RWPE2 (cell line): ENCODE data around the gene CTRB1.

Source experiments
- ATAC-seq: fragments of 200-7000 bp; cut with Tn5 transposase; 3 replicates; pipeline ENCODE4 v1.9.1; 2021; ENCODE audit warnings: low read depth
- DNase-seq: peaks from one replicate; pipeline ENCODE4 v3.0.0-alpha.2; 2020; ENCODE audit warnings: low spot score
- H3K27ac ChIP-seq: fragments of 450-650 bp; 2 replicates; pipeline ENCODE4 v1.5.1; 2017; ENCODE audit warnings: mild to moderate bottlenecking; ENCODE audit not compliant: poor library complexity, severe bottlenecking
- H3K27me3 ChIP-seq: fragments of 250-450 bp; sonication (Bioruptor Pico); 2 replicates; pipeline ENCODE4 v1.5.1; 2021; ENCODE audit warnings: mild to moderate bottlenecking, moderate library complexity; ENCODE audit not compliant: insufficient read depth, poor library complexity, severe bottlenecking
- H3K36me3 ChIP-seq: fragments of 250-450 bp; sonication (Bioruptor Pico); 2 replicates; pipeline ENCODE4 v1.5.1; 2020; ENCODE audit warnings: low read depth, mild to moderate bottlenecking, moderate library complexity
- H3K4me1 ChIP-seq: fragments of 250-450 bp; sonication (Bioruptor Pico); 2 replicates; pipeline ENCODE4 v1.5.1; 2021; ENCODE audit warnings: mild to moderate bottlenecking, moderate library complexity; ENCODE audit not compliant: insufficient read depth, poor library complexity, severe bottlenecking
- H3K4me3 ChIP-seq: fragments of 250-450 bp; sonication (Bioruptor Pico); 2 replicates; pipeline ENCODE4 v1.5.1; 2021; ENCODE audit warnings: mild to moderate bottlenecking, moderate library complexity; ENCODE audit not compliant: severe bottlenecking
- H3K9me3 ChIP-seq: fragments of 250-450 bp; sonication (Bioruptor Pico); 2 replicates; pipeline ENCODE4 v1.5.1; 2021; ENCODE audit warnings: mild to moderate bottlenecking, moderate library complexity; ENCODE audit not compliant: severe bottlenecking
- TF ChIP-seq, protein P1 (sequence below): fragments of 450-650 bp; IDR thresholded peaks from one replicate; pipeline ENCODE4 v1.5.1; 2017; ENCODE audit warnings: mild to moderate bottlenecking, moderate library complexity; ENCODE audit not compliant: poor library complexity, severe bottlenecking

CTRB1 gene

DNA sequence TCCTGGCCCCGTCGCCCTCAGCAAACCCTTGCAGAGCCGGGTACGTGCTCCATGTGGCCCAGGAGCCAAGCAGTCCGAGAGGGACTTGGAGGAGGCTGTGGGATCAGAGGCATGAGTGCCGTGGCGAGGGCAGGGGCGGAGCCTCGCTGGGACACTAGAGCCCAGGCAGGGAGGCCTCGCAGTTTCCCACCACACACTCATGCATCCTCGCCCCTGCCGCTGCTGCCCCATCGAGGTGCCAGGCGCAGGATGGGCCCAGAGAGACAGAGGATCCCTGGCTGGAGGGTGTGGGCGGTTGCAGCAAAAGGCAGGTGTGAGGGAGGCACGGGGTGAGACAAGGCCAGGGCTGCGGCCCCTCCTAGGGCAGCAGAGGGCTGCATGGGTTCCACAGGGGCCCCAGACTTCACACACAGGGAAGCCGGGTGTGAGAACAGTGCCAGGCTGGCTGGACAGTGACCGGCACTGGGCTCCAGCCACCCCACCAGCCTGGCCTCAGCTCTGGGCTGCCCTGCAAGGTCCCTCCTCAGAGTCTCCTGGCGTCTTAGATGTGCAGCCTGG, 25.0 kb downstream of the CTRB1 start:
- Histone ChIP-seq H3K27ac (peak overlapping the region; percentile 94), H3K27me3 (no peaks in the 10 kb centered on the region), H3K4me3 (no peak overlapping the region), H3K4me1 (peaks cover 37% of the 10 kb centered on the region), H3K36me3 (peaks cover 38% of the 10 kb centered on the region), H3K9me3 (no peaks in the 10 kb centered on the region)
- TF ChIP-seq, protein P1, sequence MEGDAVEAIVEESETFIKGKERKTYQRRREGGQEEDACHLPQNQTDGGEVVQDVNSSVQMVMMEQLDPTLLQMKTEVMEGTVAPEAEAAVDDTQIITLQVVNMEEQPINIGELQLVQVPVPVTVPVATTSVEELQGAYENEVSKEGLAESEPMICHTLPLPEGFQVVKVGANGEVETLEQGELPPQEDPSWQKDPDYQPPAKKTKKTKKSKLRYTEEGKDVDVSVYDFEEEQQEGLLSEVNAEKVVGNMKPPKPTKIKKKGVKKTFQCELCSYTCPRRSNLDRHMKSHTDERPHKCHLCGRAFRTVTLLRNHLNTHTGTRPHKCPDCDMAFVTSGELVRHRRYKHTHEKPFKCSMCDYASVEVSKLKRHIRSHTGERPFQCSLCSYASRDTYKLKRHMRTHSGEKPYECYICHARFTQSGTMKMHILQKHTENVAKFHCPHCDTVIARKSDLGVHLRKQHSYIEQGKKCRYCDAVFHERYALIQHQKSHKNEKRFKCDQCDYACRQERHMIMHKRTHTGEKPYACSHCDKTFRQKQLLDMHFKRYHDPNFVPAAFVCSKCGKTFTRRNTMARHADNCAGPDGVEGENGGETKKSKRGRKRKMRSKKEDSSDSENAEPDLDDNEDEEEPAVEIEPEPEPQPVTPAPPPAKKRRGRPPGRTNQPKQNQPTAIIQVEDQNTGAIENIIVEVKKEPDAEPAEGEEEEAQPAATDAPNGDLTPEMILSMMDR: no peak
- no peak for DNase-seq
- no peak for ATAC-seq

DNA sequence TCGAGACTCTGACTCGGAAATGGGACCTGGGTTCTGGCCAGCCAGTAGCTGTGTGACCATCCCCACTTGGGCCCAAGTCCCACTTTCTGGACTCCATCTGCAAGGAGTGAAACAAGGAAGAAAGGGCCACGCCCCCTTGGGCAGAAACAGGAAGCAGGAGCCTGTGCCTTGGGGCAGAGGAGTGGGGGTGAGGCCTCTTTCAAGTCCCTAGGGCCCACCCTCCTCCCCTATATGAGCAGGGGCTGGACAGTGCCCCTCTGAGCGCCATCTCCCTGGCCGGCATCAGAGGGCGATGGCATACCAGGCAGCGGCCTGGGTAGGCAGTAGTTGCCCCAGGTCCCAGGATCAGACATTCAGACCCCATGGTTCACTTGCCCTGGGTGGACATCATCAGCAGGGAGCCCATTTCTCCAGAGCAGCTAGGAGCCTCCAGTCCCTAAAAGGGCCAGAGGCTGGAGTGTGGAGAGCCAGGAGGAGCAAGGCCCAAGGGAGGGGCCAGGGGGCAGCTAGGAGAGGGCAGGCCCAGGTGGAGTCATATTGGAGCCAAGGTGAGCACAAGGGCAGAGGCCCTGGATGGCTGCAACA, 25.5 kb downstream of the CTRB1 start:
- peaks cover 37% of the 10 kb centered on the region for H3K4me1 ChIP-seq
- no peaks in the 10 kb centered on the region for H3K9me3 ChIP-seq
- TF ChIP-seq, protein P1: no peak
- no peak for DNase-seq
- no peaks in the 10 kb centered on the region for H3K27me3 ChIP-seq
- no peak for ATAC-seq
- H3K36me3 ChIP-seq: peaks cover 33% of the 10 kb centered on the region
- H3K27ac ChIP-seq: peak overlapping the region; percentile 94
- no peak overlapping the region for H3K4me3 ChIP-seq

DNA sequence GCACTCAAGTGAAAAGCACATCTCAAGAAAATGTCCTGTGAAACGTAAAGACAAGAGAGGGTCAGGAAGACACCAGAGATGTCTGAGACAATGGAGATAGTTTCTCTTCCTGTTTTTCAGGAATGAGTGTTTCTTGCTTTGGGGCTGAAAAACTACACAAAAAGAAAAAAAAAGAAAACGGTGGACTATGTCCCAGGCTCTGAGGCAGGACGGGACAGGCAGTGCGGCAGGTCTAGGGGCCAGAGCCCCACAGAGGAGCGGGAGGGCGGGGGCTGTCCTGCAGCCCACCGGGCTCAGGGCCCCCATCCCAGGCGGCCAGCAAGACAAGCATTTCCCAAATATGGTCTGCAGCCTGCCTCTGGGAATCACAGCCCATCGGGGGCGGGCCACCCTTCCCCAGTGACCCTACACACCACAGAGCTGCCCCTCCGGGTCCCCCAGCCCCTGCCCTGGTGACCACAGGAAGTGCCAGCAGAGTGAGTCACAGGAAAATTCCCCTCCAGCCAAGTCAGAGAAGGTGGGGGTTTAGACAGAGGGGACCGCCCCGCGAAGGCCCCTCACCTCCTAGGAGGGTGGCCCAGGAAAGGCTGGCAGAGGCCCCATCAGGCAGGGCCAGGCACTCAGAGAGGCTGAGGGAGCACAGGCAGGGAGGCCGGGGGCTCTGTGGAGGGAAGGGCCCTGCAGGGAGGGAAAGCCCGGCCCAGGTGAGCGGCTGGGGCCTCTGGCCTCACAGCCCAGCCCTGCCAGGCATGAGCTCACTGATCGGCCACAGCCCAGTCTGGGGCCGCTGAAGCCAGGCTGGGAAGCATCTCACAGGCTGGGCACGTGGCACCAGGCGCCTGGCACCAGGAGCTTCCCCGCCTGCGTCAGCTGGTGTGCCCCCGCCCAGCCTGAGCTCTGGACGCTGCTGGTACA, 26.3 kb downstream of the CTRB1 start:
- peak; percentile 83 for ATAC-seq

DNA sequence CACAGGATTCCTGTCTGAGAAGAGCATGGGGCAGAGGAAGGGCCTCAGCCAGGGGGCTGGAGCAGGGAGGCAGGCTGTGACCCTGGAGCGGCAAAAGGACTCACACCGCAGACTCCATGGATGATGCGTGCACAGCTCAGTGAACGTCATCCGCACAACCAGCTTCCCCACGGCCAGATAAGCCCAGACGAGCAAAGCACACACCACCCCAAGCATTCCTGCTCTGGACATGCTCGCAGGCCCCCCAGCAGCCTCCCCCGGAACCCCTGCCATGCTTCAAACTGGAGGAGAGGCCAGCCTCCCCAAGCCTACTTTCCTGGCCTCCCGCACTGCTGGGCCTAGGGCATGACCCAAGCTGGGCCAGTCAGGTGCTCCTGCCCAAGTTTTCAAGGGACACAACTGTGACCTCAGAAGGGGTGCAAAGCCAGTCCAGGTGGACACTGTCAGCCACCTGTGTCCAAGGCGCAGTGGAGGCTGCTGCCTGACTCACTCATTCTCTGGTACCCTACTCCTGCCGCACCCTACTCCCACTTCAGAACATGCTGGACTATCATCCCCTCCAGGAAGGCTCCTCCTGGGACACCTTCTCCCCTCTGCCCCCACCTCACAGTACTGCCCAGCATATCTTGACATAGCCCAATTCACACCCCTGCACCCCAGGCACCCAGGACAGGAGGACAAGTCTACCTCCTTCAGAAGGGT, 27.9 kb downstream of the CTRB1 start:
- DNase-seq (no peak), ATAC-seq (no peak)
- Histone ChIP-seq H3K27ac (peak overlapping the region; percentile 94), H3K27me3 (no peaks in the 10 kb centered on the region), H3K36me3 (peaks cover 21% of the 10 kb centered on the region), H3K9me3 (no peaks in the 10 kb centered on the region), H3K4me1 (peaks cover 40% of the 10 kb centered on the region), H3K4me3 (no peak overlapping the region)
- TF ChIP-seq, protein P1: no peak

More for the DNA sequence above, 26.3 kb downstream of the CTRB1 start:
- no peaks in the 10 kb centered on the region for H3K27me3 ChIP-seq
- peaks cover 26% of the 10 kb centered on the region for H3K36me3 ChIP-seq
- no peak overlapping the region for H3K4me3 ChIP-seq
- peak overlapping the region; percentile 94 for H3K27ac ChIP-seq
- TF ChIP-seq, protein P1: no peak
- no peaks in the 10 kb centered on the region for H3K9me3 ChIP-seq
- peaks cover 40% of the 10 kb centered on the region for H3K4me1 ChIP-seq
- peak; percentile 97 for DNase-seq
